Activated CD8-positive, alpha-beta memory T cell treated with anti-CD3 and anti-CD28 coated beads for 48 hours (primary cell): Measurements from ENCODE around the gene F8.

Experiments
- DNase-seq, 3 experiments: peaks; one replicate each; pipeline ENCODE4 v3.0.0-alpha.2; 2020; ENCODE audit warnings: low read depth in 2 of 3, low spot score in 2 of 3

The F8 gene

DNA sequence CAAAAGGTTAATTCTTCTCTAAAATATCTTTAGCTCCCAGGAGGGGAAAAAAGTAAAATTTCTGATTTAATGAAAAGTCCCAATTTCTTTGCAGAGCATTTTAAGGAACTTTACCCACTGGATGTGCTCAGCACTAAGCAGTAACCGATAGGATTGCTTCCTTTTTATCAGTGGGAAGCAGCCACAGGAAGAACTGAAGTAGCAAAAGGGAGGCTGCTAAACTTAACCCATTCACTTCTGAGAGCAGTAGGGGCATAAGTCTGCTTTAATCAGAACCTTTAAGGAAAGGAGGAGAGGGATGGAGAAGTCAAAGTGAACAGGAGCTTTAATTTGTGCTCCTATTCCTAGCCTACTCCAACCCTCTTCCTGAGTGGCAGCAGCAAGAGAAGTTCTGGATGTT lies at the start of gene F8:
Gene F8 (minus strand): TSS at position 139 of the 400 bp plus-strand sequence. CDS start 171 bp downstream, outside the sequence.
- DNase-seq = no peak

DNA sequence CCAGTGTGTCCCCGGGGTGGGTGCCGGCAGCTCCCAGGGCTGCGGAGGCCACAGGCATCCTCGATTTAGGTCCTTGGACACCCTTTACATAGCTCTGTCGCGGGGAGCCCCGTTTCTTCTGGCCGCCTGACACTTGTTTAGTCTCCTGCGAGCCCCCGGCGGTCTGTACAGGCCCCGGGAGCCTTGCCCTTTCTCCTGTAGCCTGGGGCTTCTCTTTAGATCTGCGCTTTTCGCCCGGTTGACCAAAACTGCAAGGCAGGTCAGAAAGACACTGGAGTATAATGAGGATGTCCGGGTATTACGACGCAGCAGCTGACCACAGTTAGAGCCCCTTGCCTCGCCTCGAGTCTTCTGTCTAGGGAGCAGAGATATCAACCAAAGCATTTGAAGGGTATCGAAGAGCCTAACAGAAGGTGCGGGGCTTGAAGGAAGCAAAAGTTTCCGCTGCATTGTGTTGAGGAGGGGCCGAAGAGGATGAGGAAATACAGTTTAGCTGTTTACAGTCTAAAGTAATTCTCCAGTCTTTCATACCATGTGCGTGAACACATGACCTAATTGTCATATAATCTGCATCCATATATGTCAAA lies 49.3 kb upstream of the F8 start:
- no peak for DNase-seq

- peak; percentile 37 to 63 (median 45) for DNase-seq
Measured at GRCh38 chrX:155070975-155071693, 48.6 kb upstream of the F8 start, which contains the start of the genes BRCC3, CMC4 and MTCP1. Gene BRCC3 (plus strand): TSS chrX:155071508. CDS start chrX:155071528, 20 bp downstream. Gene CMC4 (minus strand): TSS chrX:155071136. CDS start chrX:155064023, 7,113 bp downstream. Gene MTCP1 (minus strand): TSS chrX:155071136. CDS start chrX:155066010, 5,126 bp downstream.

DNA sequence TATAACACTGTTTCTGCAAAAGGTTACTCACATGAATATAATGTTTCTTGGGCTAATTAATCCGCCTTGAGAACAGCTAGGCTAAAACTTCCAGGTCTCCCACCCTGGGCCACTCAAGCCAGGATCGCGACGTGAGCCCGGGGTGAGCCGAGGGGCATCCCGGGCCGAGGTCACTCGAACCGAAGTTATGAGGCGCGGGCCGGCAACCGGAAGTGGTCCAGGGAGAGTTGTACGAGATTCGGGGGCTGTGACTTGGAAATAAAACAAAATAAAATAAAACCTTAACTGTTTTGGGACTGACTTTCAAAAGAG lies 48.1 kb upstream of the F8 start:
- peak in 1 of 3 experiments; percentile 3 for DNase-seq

GRCh38 chrX:155070038-155070437 lies 47.5 kb upstream of the F8 start:
- no peak for DNase-seq

DNA sequence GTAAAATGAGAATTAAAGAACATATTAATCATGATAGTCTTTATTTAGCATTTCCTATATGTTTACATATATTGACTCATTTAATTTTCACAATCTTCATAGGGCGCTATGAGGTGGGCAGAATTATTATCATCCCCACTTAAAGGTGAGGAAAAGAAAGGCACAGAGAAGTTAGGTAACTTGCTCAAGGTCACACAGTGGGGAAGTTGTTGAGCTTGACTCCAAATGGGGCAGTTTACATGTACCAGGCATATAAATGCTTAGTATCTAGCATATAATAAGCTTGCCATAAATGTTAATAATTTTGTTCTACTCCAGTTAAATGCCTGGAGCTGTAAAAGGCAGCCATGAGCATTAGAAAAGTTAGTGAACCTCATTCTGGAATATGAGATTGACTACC lies 46.9 kb upstream of the F8 start:
- DNase-seq = no peak

DNA sequence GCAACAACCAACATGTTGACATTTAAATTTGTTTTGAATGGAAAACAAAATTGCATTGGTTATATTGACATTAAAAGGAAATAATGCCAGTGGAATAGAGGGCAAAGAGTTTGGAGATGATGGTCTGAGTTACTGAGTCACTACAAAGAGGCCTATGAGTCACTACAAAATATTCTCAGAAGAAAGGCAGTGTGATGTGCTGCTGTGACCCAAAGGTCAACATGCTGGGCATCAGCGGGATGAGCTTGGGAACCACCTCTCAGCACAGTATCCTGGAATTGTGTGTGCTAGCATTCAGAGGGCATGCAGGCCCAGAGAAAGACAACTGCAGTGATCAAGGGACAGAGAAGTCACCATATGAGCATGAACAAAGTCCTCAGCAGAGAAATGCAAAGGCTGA lies 45.6 kb upstream of the F8 start:
- no peak for DNase-seq

DNA sequence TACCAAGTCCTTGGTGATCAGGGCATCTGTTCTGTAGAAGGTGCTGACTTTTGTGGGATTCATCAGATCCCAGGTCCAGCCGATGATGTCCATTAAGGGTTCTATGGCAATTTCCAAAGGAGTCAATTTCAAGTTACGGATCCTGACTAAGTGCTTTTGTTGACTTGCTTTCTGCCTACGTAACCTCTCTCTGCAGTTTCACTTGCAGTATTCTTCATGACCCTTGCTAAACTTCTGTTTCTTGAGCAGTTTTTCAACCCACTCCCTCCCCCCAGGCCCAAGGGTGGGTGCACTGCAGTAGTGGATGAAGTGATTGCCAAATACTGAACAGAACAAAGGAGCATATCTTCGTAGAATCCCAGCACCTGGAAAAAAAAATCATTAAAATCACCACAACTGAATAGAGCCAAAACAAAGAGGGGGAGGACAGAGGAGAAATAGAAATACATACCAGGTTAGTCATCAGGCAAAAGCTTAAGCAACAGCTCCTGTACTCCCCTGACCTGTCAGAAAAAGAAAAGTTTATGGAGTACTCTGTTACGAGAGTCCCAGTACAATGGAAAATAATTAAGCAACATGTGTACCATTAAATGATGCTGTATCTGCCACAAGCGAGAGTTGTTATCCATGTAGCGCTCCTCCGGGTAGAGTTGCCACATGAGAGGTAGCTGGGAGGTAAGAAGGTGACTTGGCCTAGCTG lies 42.7 kb upstream of the F8 start:
- no peak for DNase-seq

GRCh38 chrX:155061760-155062159 lies 39.2 kb upstream of the F8 start:
- no peak for DNase-seq

GRCh38 chrX:155056877-155057792 lies 34.6 kb upstream of the F8 start:
- no peak for DNase-seq

DNA sequence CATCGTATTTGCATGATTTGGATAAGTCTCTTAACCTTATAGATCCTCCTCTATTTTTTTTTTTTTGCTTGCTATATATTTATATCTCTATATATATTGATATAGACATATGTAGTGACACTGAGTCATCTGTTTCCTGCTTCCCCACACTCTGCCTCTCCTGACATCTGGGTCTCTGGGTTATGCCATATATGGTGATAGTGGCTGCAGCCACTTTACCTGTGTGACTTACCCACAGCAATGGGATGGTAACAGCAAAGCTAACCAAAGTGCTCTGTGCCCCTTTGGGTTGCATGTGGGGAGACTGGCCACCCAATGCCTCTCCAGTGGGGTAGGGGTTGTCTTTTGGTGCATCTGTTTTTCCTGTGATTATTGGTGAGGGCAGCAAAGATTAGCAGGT lies 33.9 kb upstream of the F8 start:
- no peak for DNase-seq

DNA sequence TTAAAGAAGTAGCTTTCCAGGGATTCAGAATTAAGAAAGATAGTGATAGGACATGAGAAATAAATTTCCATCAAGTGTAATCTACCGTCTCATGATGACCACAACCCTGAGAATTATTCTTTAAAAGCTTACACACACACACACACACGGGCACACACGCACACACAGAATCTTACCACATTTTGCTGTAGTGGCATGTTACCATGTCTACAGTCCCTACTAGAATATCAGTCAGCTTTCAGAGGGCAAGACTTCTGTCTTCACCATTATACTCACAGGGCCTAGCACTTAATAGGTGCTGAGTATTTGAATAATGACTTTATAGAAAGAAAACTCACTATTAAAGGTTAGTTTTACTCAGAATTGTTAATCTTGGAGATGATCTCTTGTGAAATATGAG lies 33.0 kb upstream of the F8 start:
- DNase-seq = no peak

DNA sequence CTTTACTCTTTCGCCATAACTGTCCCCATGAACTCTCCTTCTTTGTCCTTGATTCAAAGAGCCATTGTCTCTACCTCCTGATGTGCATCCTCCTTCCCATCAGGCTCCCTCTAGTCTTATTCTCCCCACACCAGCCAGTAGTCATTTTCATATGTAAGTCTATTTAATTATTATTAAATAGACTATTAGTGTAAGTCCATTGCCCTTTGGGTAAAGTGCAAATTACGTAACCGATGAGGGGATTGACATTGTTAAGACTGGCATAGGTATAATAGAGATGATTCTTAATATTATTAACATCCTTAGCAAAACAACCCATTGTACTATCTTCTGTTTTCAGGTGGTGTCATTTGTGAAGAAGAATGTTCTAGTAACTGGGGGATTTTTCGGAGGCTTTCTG lies 31.7 kb upstream of the F8 start:
- DNase-seq = no peak

GRCh38 chrX:155053656-155054055 lies 31.1 kb upstream of the F8 start:
- DNase-seq = no peak

- DNase-seq = no peak
Measured at GRCh38 chrX:155052738-155053498, 30.4 kb upstream of the F8 start.

DNA sequence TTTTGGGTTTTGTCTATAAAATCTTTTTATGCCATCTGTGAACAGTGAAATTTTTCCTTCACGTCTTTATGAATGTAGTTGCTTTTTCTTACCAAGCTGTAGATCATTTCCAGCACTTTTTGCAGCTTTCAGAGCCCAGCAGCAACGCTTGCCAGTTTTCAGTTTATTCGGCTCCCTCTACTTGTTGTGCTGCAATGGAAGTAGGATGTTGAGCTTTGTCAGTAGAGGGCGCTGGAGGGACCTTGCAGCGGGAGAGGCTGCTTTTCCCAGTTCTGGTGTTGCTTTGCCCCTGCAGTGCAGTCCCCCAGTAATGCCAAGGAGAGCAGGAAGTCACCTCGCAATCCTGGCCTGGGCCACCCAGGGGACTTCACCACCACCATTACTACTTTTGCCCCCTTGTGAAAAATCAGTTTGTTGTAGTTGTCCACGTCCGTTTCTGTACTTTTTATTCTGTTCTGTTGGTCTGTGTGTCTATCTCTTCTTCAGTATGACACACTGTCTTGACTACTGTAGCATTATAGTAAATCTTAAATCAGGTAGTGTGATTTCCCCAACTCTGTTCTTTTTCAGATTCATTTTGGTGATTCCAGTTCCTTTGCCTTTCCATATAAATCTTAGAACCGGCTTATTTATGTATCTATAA lies 26.6 kb upstream of the F8 start:
- DNase-seq = no peak

GRCh38 chrX:155046811-155047528 lies 24.4 kb upstream of the F8 start:
- no peak for DNase-seq

- DNase-seq = no peak
Measured at GRCh38 chrX:155046129-155046810, 23.7 kb upstream of the F8 start.

DNA sequence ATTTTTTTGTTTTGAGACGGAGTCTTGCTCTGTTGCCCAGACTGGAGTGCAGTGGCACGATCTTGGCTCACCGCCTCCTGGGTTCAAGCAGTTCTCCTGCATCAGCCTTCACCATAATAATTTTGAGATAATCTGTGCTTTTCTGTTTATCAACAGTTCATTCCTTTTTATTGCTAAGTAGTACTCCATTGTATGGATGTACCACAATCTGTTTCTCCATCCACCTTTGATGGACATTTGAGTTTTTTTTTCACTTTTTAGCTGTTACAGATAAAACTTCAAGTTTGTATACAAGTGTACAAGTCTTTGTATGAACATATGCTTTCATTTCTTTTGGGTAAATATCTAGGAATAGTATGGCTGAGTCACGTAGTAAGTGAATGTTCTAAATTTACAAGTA lies 13.2 kb upstream of the F8 start:
- DNase-seq = no peak
